ACC112 (cell line): ENCODE data around the gene MOSMO.
"Not testable (repeated sequence)": the region's sequence is repeated elsewhere in the genome, so short reads cannot be mapped to it uniquely, and the experiment has no call there.

ENCODE experiments used
- H2AFZ ChIP-seq: fragments of 200-600 bp; sonication (generic); one replicate; pipeline ENCODE4 v1.6.0; 2017; ENCODE audit warnings: antibody characterized with exemption, low read length; ENCODE audit not compliant: unreplicated experiment
- H3K27ac ChIP-seq: fragments of 200-600 bp; sonication (generic); 2 replicates; pipeline ENCODE4 v1.5.1; 2014; ENCODE audit warnings: low read depth, mild to moderate bottlenecking, antibody characterized with exemption, low read length, moderate library complexity
- H3K27me3 ChIP-seq: fragments of 200-600 bp; sonication (generic); 2 replicates; pipeline ENCODE4 v1.6.1; 2014; ENCODE audit warnings: mild to moderate bottlenecking, antibody characterized with exemption, low read length, moderate library complexity, mixed read lengths; ENCODE audit not compliant: insufficient read depth
- H3K36me3 ChIP-seq: fragments of 200-600 bp; sonication (generic); 2 replicates; pipeline ENCODE4 v1.6.1; 2016; ENCODE audit warnings: mild to moderate bottlenecking, antibody characterized with exemption, low read length, moderate library complexity, mixed read lengths; ENCODE audit not compliant: insufficient read depth
- H3K4me1 ChIP-seq: fragments of 200-600 bp; sonication (generic); one replicate; pipeline ENCODE4 v1.6.1; 2016; ENCODE audit warnings: low read length, mixed read lengths; ENCODE audit not compliant: insufficient read depth, unreplicated experiment, control insufficient read depth
- H3K4me3 ChIP-seq: fragments of 200-600 bp; sonication (generic); 2 replicates; pipeline ENCODE4 v1.5.1; 2014; ENCODE audit warnings: mild to moderate bottlenecking, low read depth, low read length
- H3K79me2 ChIP-seq: fragments of 200-600 bp; sonication (generic); one replicate; pipeline ENCODE4 v1.6.0; 2016; ENCODE audit warnings: low read length; ENCODE audit not compliant: control insufficient read depth, unreplicated experiment, insufficient read depth

Gene MOSMO

GRCh38 chr16:22043882-22044281 is 36.0 kb downstream of the MOSMO start:
- H3K27me3 ChIP-seq, H3K4me3 ChIP-seq, H3K36me3 ChIP-seq, H2AFZ ChIP-seq, H3K4me1 ChIP-seq, H3K27ac ChIP-seq: not testable (repeated sequence)
- peaks cover 15% of the 10 kb centered on the region for H3K79me2 ChIP-seq

GRCh38 chr16:22045888-22046287 is 38.0 kb downstream of the MOSMO start:
- H3K36me3 ChIP-seq, H3K4me3 ChIP-seq, H3K4me1 ChIP-seq, H3K27ac ChIP-seq, H3K27me3 ChIP-seq, H2AFZ ChIP-seq: not testable (repeated sequence)
- H3K79me2 ChIP-seq: peaks cover 28% of the 10 kb centered on the region

- H3K4me3 ChIP-seq: no peak overlapping the region
- no peak overlapping the region for H3K27ac ChIP-seq
- H2AFZ ChIP-seq: no peak overlapping the region
- H3K27me3 ChIP-seq: no peaks in the 10 kb centered on the region
- peaks cover 3% of the 10 kb centered on the region; the same call in 1 of the 2 replicates for H3K36me3 ChIP-seq
- H3K4me1 ChIP-seq: no peaks in the 10 kb centered on the region
- peaks cover 35% of the 10 kb centered on the region for H3K79me2 ChIP-seq
Measured at GRCh38 chr16:22050963-22051362, 43.1 kb downstream of the MOSMO start.

- Histone ChIP-seq H3K79me2 (peaks cover 30% of the 10 kb centered on the region), H3K27me3 (no peaks in the 10 kb centered on the region), H3K4me1 (no peaks in the 10 kb centered on the region), H2AFZ (no peak overlapping the region), H3K27ac (no peak overlapping the region), H3K4me3 (no peak overlapping the region), H3K36me3 (peaks cover 3% of the 10 kb centered on the region; the same call in 1 of the 2 replicates)
Measured at GRCh38 chr16:22052980-22053379, 45.1 kb downstream of the MOSMO start.

GRCh38 chr16:22053921-22054341 is 46.0 kb downstream of the MOSMO start:
- Histone ChIP-seq H3K27ac (no peak overlapping the region), H3K27me3 (no peaks in the 10 kb centered on the region), H2AFZ (no peak overlapping the region), H3K79me2 (peaks cover 24% of the 10 kb centered on the region), H3K4me1 (no peaks in the 10 kb centered on the region), H3K4me3 (no peak overlapping the region), H3K36me3 (peaks cover 3% of the 10 kb centered on the region; the same call in 1 of the 2 replicates)

GRCh38 chr16:22054847-22055590 is 47.1 kb downstream of the MOSMO start:
- Histone ChIP-seq H3K79me2 (peaks cover 23% of the 10 kb centered on the region), H3K36me3 (peaks cover 3% of the 10 kb centered on the region; the same call in 1 of the 2 replicates), H3K27ac (no peak overlapping the region), H2AFZ (no peak overlapping the region), H3K27me3 (no peaks in the 10 kb centered on the region), H3K4me1 (no peaks in the 10 kb centered on the region), H3K4me3 (no peak overlapping the region)

GRCh38 chr16:22055881-22056280 is 48.0 kb downstream of the MOSMO start:
- peaks cover 18% of the 10 kb centered on the region for H3K79me2 ChIP-seq
- no peaks in the 10 kb centered on the region for H3K4me1 ChIP-seq
- no peak overlapping the region for H3K27ac ChIP-seq
- H3K4me3 ChIP-seq: no peak overlapping the region
- peaks cover 3% of the 10 kb centered on the region; the same call in 1 of the 2 replicates for H3K36me3 ChIP-seq
- no peaks in the 10 kb centered on the region for H3K27me3 ChIP-seq
- H2AFZ ChIP-seq: no peak overlapping the region

- peaks cover 26% of the 10 kb centered on the region for H3K79me2 ChIP-seq
- no peak overlapping the region for H2AFZ ChIP-seq
- no peaks in the 10 kb centered on the region for H3K4me1 ChIP-seq
- H3K4me3 ChIP-seq: no peak overlapping the region
- peaks cover 16% of the 10 kb centered on the region for H3K36me3 ChIP-seq
- no peaks in the 10 kb centered on the region for H3K27me3 ChIP-seq
- H3K27ac ChIP-seq: no peak overlapping the region
Measured at GRCh38 chr16:22063888-22064467, 56.1 kb downstream of the MOSMO start.

- H3K27ac ChIP-seq: no peak overlapping the region
Measured at GRCh38 chr16:22065252-22065651, 57.3 kb downstream of the MOSMO start.

GRCh38 chr16:22070361-22071330 is 62.7 kb downstream of the MOSMO start:
- Histone ChIP-seq H3K36me3 (peaks cover 14% of the 10 kb centered on the region), H3K4me1 (peaks cover 51% of the 10 kb centered on the region), H3K27me3 (no peaks in the 10 kb centered on the region), H3K27ac (peak overlapping the region; percentile 67), H2AFZ (peak overlapping the region; percentile 66), H3K79me2 (peaks cover 60% of the 10 kb centered on the region), H3K4me3 (peak overlapping the region; percentile 49)

More at GRCh38 chr16:22065252-22065651, 57.3 kb downstream of the MOSMO start:
- Histone ChIP-seq H3K27me3 (no peaks in the 10 kb centered on the region), H2AFZ (no peak overlapping the region), H3K4me1 (peaks cover 11% of the 10 kb centered on the region), H3K4me3 (no peak overlapping the region), H3K36me3 (peaks cover 16% of the 10 kb centered on the region), H3K79me2 (peaks cover 25% of the 10 kb centered on the region)
